ENCODE data around the gene TSPAN33. TPM values are rescaled to one million over a fixed set of nuclear protein-coding genes. Genes with fewer than 3 reads are reported as not detected.
A peak's percentile ranks its signal among the peaks of the same experiment; 100 is the strongest.

TSPAN33 gene
- total RNA-seq, 1 donor from 2014 or later: 22.2 TPM

- Mint-ChIP-seq H3K27me3 (no peaks in the 10 kb centered on the region), H3K4me3 (ENCODE audit: low read depth) (no peak overlapping the region), H3K9me3 (ENCODE audit: low read depth) (no peaks in the 10 kb centered on the region), H3K4me1 (ENCODE audit: low read depth) (no peaks in the 10 kb centered on the region), H3K27ac (no peak overlapping the region), H3K36me3 (ENCODE audit: insufficient read depth) (peaks cover 15% of the 10 kb centered on the region)
- DNase-seq (ENCODE audit: low spot score, unreplicated experiment): no peak
- TF ChIP-seq CTCF (IDR thresholded peaks at IDR 0.05; ENCODE audit: unreplicated experiment): no peak
Observed at GRCh38 chr7:129199406-129199805, 54.9 kb downstream of the TSPAN33 start.

GRCh38 chr7:129202058-129202777 is 57.7 kb downstream of the TSPAN33 start:
- H3K36me3 Mint-ChIP-seq (ENCODE audit: insufficient read depth): peaks cover 12% of the 10 kb centered on the region
- no peaks in the 10 kb centered on the region for H3K9me3 Mint-ChIP-seq (ENCODE audit: low read depth)
- H3K4me3 Mint-ChIP-seq (ENCODE audit: low read depth): no peak overlapping the region
- DNase-seq (ENCODE audit: low spot score, unreplicated experiment): no peak
- H3K27ac Mint-ChIP-seq: peak overlapping the region; percentile 42
- H3K27me3 Mint-ChIP-seq: no peaks in the 10 kb centered on the region
- H3K4me1 Mint-ChIP-seq (ENCODE audit: low read depth): no peaks in the 10 kb centered on the region
- TF ChIP-seq CTCF (IDR thresholded peaks at IDR 0.05; ENCODE audit: unreplicated experiment): no peak

- DNase-seq (ENCODE audit: low spot score, unreplicated experiment): no peak
- Mint-ChIP-seq H3K4me3 (ENCODE audit: low read depth) (no peak overlapping the region), H3K27ac (no peak overlapping the region), H3K9me3 (ENCODE audit: low read depth) (no peaks in the 10 kb centered on the region), H3K36me3 (ENCODE audit: insufficient read depth) (peaks cover 14% of the 10 kb centered on the region), H3K27me3 (no peaks in the 10 kb centered on the region), H3K4me1 (ENCODE audit: low read depth) (no peaks in the 10 kb centered on the region)
- TF ChIP-seq CTCF (IDR thresholded peaks at IDR 0.05; ENCODE audit: unreplicated experiment): no peak
Observed at GRCh38 chr7:129203050-129203741, 58.7 kb downstream of the TSPAN33 start.

GRCh38 chr7:129205126-129205818 is 60.8 kb downstream of the TSPAN33 start:
- no peak overlapping the region for H3K27ac Mint-ChIP-seq
- no peaks in the 10 kb centered on the region for H3K27me3 Mint-ChIP-seq

More at GRCh38 chr7:129205126-129205818, 60.8 kb downstream of the TSPAN33 start:
- Mint-ChIP-seq H3K4me1 (ENCODE audit: low read depth) (no peaks in the 10 kb centered on the region), H3K36me3 (ENCODE audit: insufficient read depth) (peaks cover 14% of the 10 kb centered on the region), H3K4me3 (ENCODE audit: low read depth) (no peak overlapping the region), H3K9me3 (ENCODE audit: low read depth) (no peaks in the 10 kb centered on the region)
- TF ChIP-seq CTCF (IDR thresholded peaks at IDR 0.05; ENCODE audit: unreplicated experiment): no peak
- no peak for DNase-seq (ENCODE audit: low spot score, unreplicated experiment)
